K562 (cell line): ENCODE data around the gene RACK1. TPM values are rescaled to one million over a fixed set of nuclear protein-coding genes. Genes with fewer than 3 reads are reported as not detected.

Experiments
- ASH1L ChIP-seq: fragments of 450-650 bp; IDR thresholded peaks from 2 replicates; pipeline ENCODE4 v1.6.1; 2018; ENCODE audit warnings: borderline replicate concordance, mild to moderate bottlenecking, low read depth; ENCODE audit not compliant: partially characterized antibody
- CBX5 ChIP-seq: IDR thresholded peaks from 2 replicates; pipeline ENCODE4 v1.6.1; 2014; ENCODE audit warnings: low read depth, borderline replicate concordance
- CREM ChIP-seq: IDR thresholded peaks from 2 replicates; pipeline ENCODE4 v1.6.1; 2014; ENCODE audit warnings: antibody characterized with exemption, low read depth
- EP300 ChIP-seq: IDR thresholded peaks from 2 replicates; pipeline ENCODE4 v1.6.1; 2012; ENCODE audit warnings: low read length, improper control_type of control experiment
- MAFG ChIP-seq: fragments of 450-650 bp; conservative IDR thresholded peaks from 2 replicates; pipeline ENCODE4 v1.6.1; 2016; ENCODE audit warnings: missing genetic modification characterization, missing compliant biosample characterization
- MTA1 ChIP-seq: fragments of 450-650 bp; IDR thresholded peaks from 2 replicates; pipeline ENCODE4 v1.6.1; 2017; ENCODE audit warnings: borderline replicate concordance
- NFE2 ChIP-seq: IDR thresholded peaks from 2 replicates; pipeline ENCODE4 v1.6.1; 2014; ENCODE audit warnings: antibody characterized with exemption, low read depth
- NFRKB ChIP-seq: fragments of 450-650 bp; IDR thresholded peaks from 2 replicates; pipeline ENCODE4 v1.6.1; 2016; ENCODE audit warnings: low read depth
- NR4A1 ChIP-seq, 2 experiments: fragments of 250-450 bp in 1 of 2; fragments of 450-650 bp in 1 of 2; sonication (Bioruptor Pico) in 1 of 2; IDR thresholded peaks; 2 replicates each; pipeline versions ENCODE4 v1.4.0 to v1.6.1; 2016 to 2020; ENCODE audit warnings: mild to moderate bottlenecking in 2 of 2, missing compliant biosample characterization in 1 of 2, missing genetic modification characterization in 1 of 2, moderate library complexity in 1 of 2
- POLR2AphosphoS2 ChIP-seq: IDR thresholded peaks from 2 replicates; pipeline ENCODE4 v1.6.1; 2012; ENCODE audit warnings: low read length, improper control_type of control experiment
- RAD51 ChIP-seq: fragments of 450-650 bp; IDR thresholded peaks from 2 replicates; pipeline ENCODE4 v1.7.1; 2016; ENCODE audit warnings: low read depth, mild to moderate bottlenecking, borderline replicate concordance
- SOX6 ChIP-seq: fragments of 450-650 bp; IDR thresholded peaks from 2 replicates; pipeline ENCODE4 v1.6.1; 2014; ENCODE audit warnings: mild to moderate bottlenecking
- TAF1 ChIP-seq: IDR thresholded peaks from 2 replicates; pipeline ENCODE4 v1.6.1; 2011; ENCODE audit warnings: mild to moderate bottlenecking, low read length, moderate library complexity; ENCODE audit not compliant: insufficient read depth, control insufficient read depth, severe bottlenecking; ENCODE audit errors: extremely low read depth
- UBTF ChIP-seq, 2 experiments: IDR thresholded peaks; 2 replicates each; pipeline ENCODE4 v1.6.1; 2012; ENCODE audit warnings: improper control_type of control experiment in 2 of 2, low read depth in 2 of 2, low read length in 2 of 2, borderline replicate concordance in 1 of 2
- USF2 ChIP-seq: sonication (generic); formaldehyde crosslinking; IDR thresholded peaks from 2 replicates; pipeline ENCODE4 v1.5.0; 2020; ENCODE audit warnings: missing genetic modification reagents
- ZNF232 ChIP-seq: sonication (generic); formaldehyde crosslinking; IDR thresholded peaks from 2 replicates; pipeline ENCODE4 v1.8.0; 2022; ENCODE audit warnings: mild to moderate bottlenecking, missing genetic modification reagents
- ZNF561 ChIP-seq: fragments of 450-650 bp; formaldehyde crosslinking; conservative IDR thresholded peaks from 2 replicates; pipeline ENCODE4 v1.4.0; 2020; ENCODE audit warnings: mild to moderate bottlenecking, moderate library complexity
- ZNF830 ChIP-seq: fragments of 250-450 bp; sonication (Bioruptor Pico); IDR thresholded peaks from 2 replicates; pipeline ENCODE4 v1.5.0; 2021; ENCODE audit warnings: mild to moderate bottlenecking
- polyA plus RNA-seq, 8 experiments: library from polyadenylated mRNA; depleted of rRNA in 4 of 8; stranded (reverse) in 5 of 8; unstranded in 3 of 8; fragments of >200 nt; fragmentation: Nextera tagmentation in 2 of 8; fragmentation: Illumina TruSeq in 1 of 8; extraction: Ambion mirVana in 2 of 8; extraction: Trizol in 1 of 8; gene quantifications; 2 replicates each; pipeline versions ENCODE4 v1.2.1 to v1.2.3, GENCODE V29; 2011 to 2014; ENCODE audit warnings: inconsistent platforms in 1 of 8, missing spikeins in 1 of 8
- total RNA-seq, 7 experiments: library from RNA; depleted of rRNA in 6 of 7; stranded (reverse); fragments of >200 nt in 6 of 7; fragmentation: Illumina TruSeq in 2 of 7; extraction: Trizol in 2 of 7; gene quantifications; 2 replicates each; pipeline versions ENCODE4 v1.2.1 to v1.2.3, GENCODE V29; 2011 to 2021; ENCODE audit warnings: low replicate concordance in 1 of 7
- TF ChIP-seq, protein P1 (sequence below): sonication (generic); formaldehyde crosslinking; IDR thresholded peaks from 2 replicates; pipeline ENCODE4 v1.8.1; 2023; ENCODE audit warnings: mild to moderate bottlenecking, missing genetic modification reagents
- TF ChIP-seq, protein P2 (sequence below): sonication (generic); formaldehyde crosslinking; IDR thresholded peaks from 2 replicates; pipeline ENCODE4 v1.8.0; 2022; ENCODE audit warnings: mild to moderate bottlenecking, missing genetic modification reagents, borderline replicate concordance

The RACK1 gene
- total and polyA plus RNA-seq, 9 of the 15 experiments (the other 6 are each of a cell fraction or from before 2014, with no cell fraction given): 2,303 to 5,311 (median 3,833) TPM

- TF ChIP-seq USF2 (CRISPR knock-in tag) (no peak), ZNF232 (CRISPR knock-in tag) (no peak), EP300 (peak; percentile 63; the same call in 1 of the 2 replicates), ZNF561 (0 out of 2 replicates have a peak, but pooled peaks have one; percentile 40), ASH1L (peak; percentile 40), MAFG (tag) (no peak), NR4A1 (CRISPR knock-in tag; IDR thresholded peaks at IDR 0.05) (0 out of 2 replicates have a peak, but pooled peaks have one; percentile 78), NR4A1 (tag; IDR thresholded peaks at IDR 0.05) (no peak), CBX5 (peak; percentile 18; the same call in 1 of the 2 replicates), SOX6 (peak; percentile 43; the same call in 1 of the 2 replicates), ZNF830 (CRISPR knock-in tag) (peak; percentile 93), NFE2 (no peak), MTA1 (peak; percentile 12; the same call in 1 of the 2 replicates), POLR2AphosphoS2 (0 out of 2 replicates have a peak, but pooled peaks have one; percentile 85), UBTF (IDR thresholded peaks at IDR 0.05; ENCODE audit: borderline replicate concordance in 1 of 2, low read depth in 2 of 2, low read length in 2 of 2) (0 out of 4 replicates have a peak, but pooled peaks of 1 of the 2 experiments have one; percentile 15), RAD51 (no peak), TAF1 (peak; percentile 90), NFRKB (peak; percentile 79; the same call in 1 of the 2 replicates), CREM (peak; percentile 74)
- TF ChIP-seq, protein P1, sequence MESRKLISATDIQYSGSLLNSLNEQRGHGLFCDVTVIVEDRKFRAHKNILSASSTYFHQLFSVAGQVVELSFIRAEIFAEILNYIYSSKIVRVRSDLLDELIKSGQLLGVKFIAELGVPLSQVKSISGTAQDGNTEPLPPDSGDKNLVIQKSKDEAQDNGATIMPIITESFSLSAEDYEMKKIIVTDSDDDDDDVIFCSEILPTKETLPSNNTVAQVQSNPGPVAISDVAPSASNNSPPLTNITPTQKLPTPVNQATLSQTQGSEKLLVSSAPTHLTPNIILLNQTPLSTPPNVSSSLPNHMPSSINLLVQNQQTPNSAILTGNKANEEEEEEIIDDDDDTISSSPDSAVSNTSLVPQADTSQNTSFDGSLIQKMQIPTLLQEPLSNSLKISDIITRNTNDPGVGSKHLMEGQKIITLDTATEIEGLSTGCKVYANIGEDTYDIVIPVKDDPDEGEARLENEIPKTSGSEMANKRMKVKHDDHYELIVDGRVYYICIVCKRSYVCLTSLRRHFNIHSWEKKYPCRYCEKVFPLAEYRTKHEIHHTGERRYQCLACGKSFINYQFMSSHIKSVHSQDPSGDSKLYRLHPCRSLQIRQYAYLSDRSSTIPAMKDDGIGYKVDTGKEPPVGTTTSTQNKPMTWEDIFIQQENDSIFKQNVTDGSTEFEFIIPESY (CRISPR knock-in tag): peak; percentile 46; the same call in 1 of the 2 replicates
- TF ChIP-seq, protein P2, sequence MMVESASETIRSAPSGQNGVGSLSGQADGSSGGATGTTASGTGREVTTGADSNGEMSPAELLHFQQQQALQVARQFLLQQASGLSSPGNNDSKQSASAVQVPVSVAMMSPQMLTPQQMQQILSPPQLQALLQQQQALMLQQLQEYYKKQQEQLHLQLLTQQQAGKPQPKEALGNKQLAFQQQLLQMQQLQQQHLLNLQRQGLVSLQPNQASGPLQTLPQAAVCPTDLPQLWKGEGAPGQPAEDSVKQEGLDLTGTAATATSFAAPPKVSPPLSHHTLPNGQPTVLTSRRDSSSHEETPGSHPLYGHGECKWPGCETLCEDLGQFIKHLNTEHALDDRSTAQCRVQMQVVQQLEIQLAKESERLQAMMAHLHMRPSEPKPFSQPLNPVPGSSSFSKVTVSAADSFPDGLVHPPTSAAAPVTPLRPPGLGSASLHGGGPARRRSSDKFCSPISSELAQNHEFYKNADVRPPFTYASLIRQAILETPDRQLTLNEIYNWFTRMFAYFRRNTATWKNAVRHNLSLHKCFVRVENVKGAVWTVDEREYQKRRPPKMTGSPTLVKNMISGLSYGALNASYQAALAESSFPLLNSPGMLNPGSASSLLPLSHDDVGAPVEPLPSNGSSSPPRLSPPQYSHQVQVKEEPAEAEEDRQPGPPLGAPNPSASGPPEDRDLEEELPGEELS (CRISPR knock-in tag): peak; percentile 76; the same call in 1 of the 2 replicates
These were observed 20.5 kb downstream of the RACK1 start, which contains the start of gene TRIM41 (continued) for GRCh38 chr5:181223058-181223728.
